H1 (cell line): Measurements from ENCODE around the gene CHD6. TPM values are rescaled to one million over a fixed set of nuclear protein-coding genes. Genes with fewer than 3 reads are reported as not detected.

ENCODE experiments used
- BACH1 ChIP-seq: IDR thresholded peaks from 2 replicates; pipeline ENCODE4 v1.6.1; 2012; ENCODE audit warnings: low read length, improper control_type of control experiment
- BRCA1 ChIP-seq: IDR thresholded peaks from 2 replicates; pipeline ENCODE4 v1.6.1; 2012; ENCODE audit warnings: low read depth, low read length, improper control_type of control experiment
- CBX5 ChIP-seq: fragments of 300-800, 300-1000 bp; sonication (generic); IDR thresholded peaks from 2 replicates; pipeline ENCODE4 v1.7.1; 2016; ENCODE audit warnings: antibody characterized with exemption, low read length, low read depth
- CBX8 ChIP-seq: fragments of 300-800, 300-1000 bp; sonication (generic); IDR thresholded peaks from 2 replicates; pipeline ENCODE4 v1.7.1; 2016; ENCODE audit warnings: low read depth, low read length, borderline replicate concordance
- EZH2 ChIP-seq: fragments of 200-600 bp; sonication (generic); IDR thresholded peaks from 2 replicates; pipeline ENCODE4 v1.7.1; 2012; ENCODE audit warnings: low read depth, mild to moderate bottlenecking, moderate library complexity, low read length, inconsistent platforms; ENCODE audit not compliant: severe bottlenecking
- HDAC2 ChIP-seq, 2 experiments: fragments of 300-600 bp in 1 of 2; sonication (generic) in 1 of 2; IDR thresholded peaks; 2 replicates each; pipeline ENCODE4 v1.6.1; 2011 to 2012; ENCODE audit warnings: low read depth in 2 of 2, low read length in 2 of 2, mild to moderate bottlenecking in 2 of 2, moderate library complexity in 2 of 2, borderline replicate concordance in 1 of 2, inconsistent platforms in 1 of 2
- KDM4A ChIP-seq: IDR thresholded peaks from one replicate; pipeline ENCODE4 v1.7.1; 2012; ENCODE audit warnings: low read depth, mild to moderate bottlenecking, moderate library complexity, low read length, inconsistent platforms; ENCODE audit not compliant: severe bottlenecking
- KDM5A ChIP-seq: fragments of 200-600 bp; IDR thresholded peaks from 2 replicates; pipeline ENCODE4 v1.7.1; 2012; ENCODE audit warnings: mild to moderate bottlenecking, low read length, inconsistent platforms, mixed read lengths
- MAX ChIP-seq: IDR thresholded peaks from 2 replicates; pipeline ENCODE4 v1.6.1; 2012; ENCODE audit warnings: inconsistent platforms
- POLR2A ChIP-seq, 2 experiments: IDR thresholded peaks; 1 replicate in 1 of 2; 2 replicates in 1 of 2; pipeline ENCODE4 v1.6.1; 2011; ENCODE audit warnings: low read depth in 2 of 2, low read length in 2 of 2, mild to moderate bottlenecking in 2 of 2; ENCODE audit errors: control extremely low read depth in 1 of 2
- POU5F1 ChIP-seq: IDR thresholded peaks from 2 replicates; pipeline ENCODE4 v1.6.1; 2011; ENCODE audit warnings: low read depth, mild to moderate bottlenecking, low read length, moderate library complexity
- SP4 ChIP-seq: IDR thresholded peaks from 2 replicates; pipeline ENCODE4 v1.6.1; 2012; ENCODE audit warnings: low read length, inconsistent platforms
- TAF1 ChIP-seq: IDR thresholded peaks from 2 replicates; pipeline ENCODE4 v1.6.1; 2011; ENCODE audit warnings: mild to moderate bottlenecking, low read depth, low read length
- YY1 ChIP-seq: IDR thresholded peaks from 2 replicates; pipeline ENCODE4 v1.6.1; 2011; ENCODE audit warnings: low read depth, mild to moderate bottlenecking, low read length
- polyA plus RNA-seq, 7 experiments: library from polyadenylated mRNA; depleted of rRNA in 3 of 7; stranded (reverse) in 5 of 7; unstranded in 2 of 7; fragments of >200 nt in 5 of 7; fragments of 200-250 nt in 2 of 7; gene quantifications; 1 replicate in 5 of 7; 2 replicates in 1 of 7; 4 replicates in 1 of 7; pipeline versions ENCODE4 v1.2.1 to v1.2.3, GENCODE V29; 2011 to 2013; ENCODE audit warnings: missing spikeins in 2 of 7, mixed read lengths in 2 of 7
- total RNA-seq: library from RNA; stranded (reverse); fragmentation: NEBNext Ultra II Directional; extraction: Animal tissue kit (Norgen Biotek cat#: 25700); gene quantifications from 2 replicates; pipeline ENCODE4 v1.2.1, GENCODE V29; 2021

The CHD6 gene
- total and polyA plus RNA-seq, 2 of the 8 experiments (the other 6 are each of a cell fraction or from before 2014, with no cell fraction given): 11.1 to 62.9 TPM

- no peak for TF ChIP-seq KDM5A
- peak; percentile 49 to 50; a peak in 2 of 3 replicates for TF ChIP-seq POLR2A (IDR thresholded peaks at IDR 0.05; ENCODE audit: control extremely low read depth in 1 of 2, low read depth in 2 of 2, low read length in 2 of 2)
- TF ChIP-seq POU5F1: no peak
- no peak for TF ChIP-seq SP4
- TF ChIP-seq BACH1: no peak
- peak; percentile 69 for TF ChIP-seq TAF1
- peak; percentile 80 for TF ChIP-seq YY1
- no peak for TF ChIP-seq HDAC2 (IDR thresholded peaks at IDR 0.05; ENCODE audit: borderline replicate concordance in 1 of 2, low read depth in 2 of 2, low read length in 2 of 2)
- no peak for TF ChIP-seq BRCA1
- TF ChIP-seq CBX8: no peak
- TF ChIP-seq CBX5: no peak
- 0 out of 2 replicates have a peak, but pooled peaks have one; percentile 12 for TF ChIP-seq MAX
- no peak for TF ChIP-seq KDM4A
- TF ChIP-seq EZH2: no peak
- TF ChIP-seq, all 59 proteins: peak for 13
Measured at GRCh38 chr20:41617902-41618806, at the start of gene CHD6 (continued).
